C4-2B (cell line): ENCODE data around the gene CYB561D2.

Experiments used
- CTCF ChIP-seq: fragments of 450-650 bp; conservative IDR thresholded peaks from 2 replicates; pipeline ENCODE4 v1.5.1; 2017; ENCODE audit warnings: mild to moderate bottlenecking
- ZFX ChIP-seq: fragments of 450-650 bp; IDR thresholded peaks from 2 replicates; pipeline ENCODE4 v1.6.1; 2017

DNA sequence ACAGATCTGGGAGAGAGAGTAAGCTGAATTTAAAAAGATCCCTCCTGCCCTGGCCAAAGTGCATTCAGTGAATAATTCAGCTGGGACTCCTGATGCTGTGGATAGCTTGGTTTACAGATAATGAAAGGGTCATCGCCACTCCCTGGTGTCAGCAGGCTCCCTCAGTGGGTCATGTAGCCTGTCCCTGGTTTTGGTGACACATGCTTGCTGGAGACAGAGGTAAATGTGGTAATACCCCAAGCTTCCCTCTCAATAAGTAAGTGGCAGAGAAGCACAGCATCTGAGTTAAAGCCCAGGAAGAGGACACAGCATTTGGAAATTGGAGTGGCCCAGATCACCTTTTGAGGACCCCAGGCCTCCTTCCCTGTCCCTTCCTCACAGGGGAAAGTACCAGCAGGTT is 6.8 kb downstream of the CYB561D2 start:
- TF ChIP-seq CTCF (no peak), ZFX (no peak)
